H54 (cell line): Measurements from ENCODE around the gene MROH2B.
A peak's percentile ranks its signal among the peaks of the same experiment; 100 is the strongest.
"Not testable (repeated sequence)": the region's sequence is repeated elsewhere in the genome, so short reads cannot be mapped to it uniquely, and the experiment has no call there.

Experiments used
- DNase-seq: peaks from one replicate; pipeline ENCODE4 v3.0.0; 2011; ENCODE audit warnings: low spot score, mixed read lengths; ENCODE audit not compliant: insufficient read length
- FAIRE-seq: peaks from 3 replicates; lab custom pipeline; 2011; peaks lifted over from hg19 to GRCh38; lab: Jason Lieb, UNC
- POLR2A ChIP-seq: IDR thresholded peaks from 2 replicates; pipeline ENCODE4 v1.6.1; 2011; ENCODE audit warnings: low read depth, mild to moderate bottlenecking, low read length

MROH2B gene

DNA sequence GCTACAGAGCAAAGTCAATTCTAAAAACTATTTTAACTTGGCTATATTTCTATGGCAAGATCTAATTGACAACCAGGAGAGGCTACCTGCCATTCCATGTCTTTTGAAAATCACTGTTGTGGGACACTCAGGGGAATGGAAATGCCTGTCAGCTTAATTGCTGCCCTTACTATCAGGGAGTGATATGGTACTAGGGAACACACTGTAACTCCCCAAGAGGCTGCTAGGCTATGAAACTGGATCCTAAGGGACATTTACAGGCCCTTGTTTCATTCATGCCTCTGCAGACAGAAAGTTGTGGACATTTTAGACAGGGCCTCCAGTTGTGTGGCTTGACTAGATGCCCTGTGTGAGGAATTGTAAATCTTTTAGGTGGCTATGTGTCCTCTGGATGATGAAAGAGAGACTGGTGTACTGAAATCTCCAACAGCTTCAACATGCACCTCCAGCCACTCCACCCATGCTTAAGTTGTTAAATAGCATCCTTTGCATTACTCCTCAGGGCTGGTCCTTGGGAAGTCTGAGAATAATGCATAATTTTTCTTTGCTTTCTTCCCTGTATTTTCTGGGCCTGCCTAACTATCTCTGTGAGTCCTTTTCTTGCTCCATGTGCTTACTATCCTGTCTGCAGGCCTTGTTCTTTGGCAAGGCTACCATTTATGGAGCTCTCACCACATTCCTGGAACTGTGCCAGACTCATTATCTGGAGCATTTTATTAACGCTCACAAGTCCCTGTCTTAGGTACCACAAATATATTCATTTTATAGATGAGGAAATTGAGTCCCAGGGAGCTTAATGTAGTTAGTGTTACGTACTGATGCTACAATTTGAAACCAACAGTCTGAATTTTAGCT, 3.2 kb downstream of the MROH2B start:
- DNase-seq (no peak), FAIRE-seq (no peak)
- no peak for TF ChIP-seq POLR2A

GRCh38 chr5:41065691-41066335, 5.3 kb downstream of the MROH2B start:
- FAIRE-seq: no peak
- no peak for DNase-seq
- no peak for TF ChIP-seq POLR2A

DNA sequence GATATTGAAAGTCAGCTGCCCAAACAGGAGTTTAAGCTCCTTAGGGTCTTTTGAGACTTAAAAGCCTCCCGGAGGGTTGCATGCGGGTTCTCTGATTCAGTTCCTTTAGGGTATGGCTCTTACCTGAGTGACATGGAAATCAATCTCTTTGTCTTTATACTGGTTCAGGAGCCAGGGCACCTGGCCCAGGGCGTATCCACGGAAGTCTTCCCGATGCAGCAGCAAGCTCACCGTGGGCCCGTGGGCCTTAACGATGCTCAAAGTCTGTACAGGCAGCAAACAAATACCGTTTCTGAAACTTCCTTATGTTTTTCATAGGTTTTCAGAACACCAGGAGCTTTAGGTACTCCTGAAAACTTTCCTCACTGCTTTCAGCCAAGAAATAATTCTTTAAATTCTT, 13.2 kb downstream of the MROH2B start:
- FAIRE-seq (no peak), DNase-seq (no peak)
- TF ChIP-seq POLR2A: no peak

- no peak for TF ChIP-seq POLR2A
- no peak for FAIRE-seq
- no peak for DNase-seq
Observed at GRCh38 chr5:41057231-41057630, 13.9 kb downstream of the MROH2B start.

GRCh38 chr5:41048986-41049385, 22.2 kb downstream of the MROH2B start:
- TF ChIP-seq POLR2A: no peak
- no peak for DNase-seq
- no peak for FAIRE-seq

GRCh38 chr5:41043109-41043747, 27.9 kb downstream of the MROH2B start:
- FAIRE-seq (no peak), DNase-seq (no peak)
- no peak for TF ChIP-seq POLR2A

- FAIRE-seq (no peak), DNase-seq (no peak)
- no peak for TF ChIP-seq POLR2A
Observed at GRCh38 chr5:41032973-41033372, 38.2 kb downstream of the MROH2B start.

DNA sequence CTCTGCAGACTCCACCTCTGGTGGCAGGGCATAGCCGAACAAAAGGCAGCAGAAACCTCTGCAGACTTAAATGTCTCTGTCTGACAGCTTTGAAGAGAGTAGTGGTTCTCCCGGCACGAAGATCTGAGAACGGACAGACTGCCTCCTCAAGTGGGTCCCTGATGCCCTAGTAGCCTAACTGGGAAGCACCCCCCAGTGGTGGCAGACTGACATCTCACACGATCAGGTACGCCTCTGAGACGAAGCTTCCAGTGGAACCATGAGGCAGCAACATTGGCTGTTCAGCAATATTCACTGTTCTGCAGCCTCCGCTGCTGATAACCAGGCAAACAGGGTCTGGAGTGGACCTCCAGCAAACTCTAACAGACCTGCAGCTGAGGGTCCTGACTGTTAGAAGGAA, 48.5 kb downstream of the MROH2B start:
- not testable (repeated sequence) for FAIRE-seq, DNase-seq

- DNase-seq (no peak), FAIRE-seq (no peak)
- no peak for TF ChIP-seq POLR2A
Observed at GRCh38 chr5:41012318-41012717, 58.8 kb downstream of the MROH2B start.

GRCh38 chr5:41010572-41010971, 60.6 kb downstream of the MROH2B start:
- FAIRE-seq (no peak), DNase-seq (no peak)
- TF ChIP-seq POLR2A: no peak

- peak; percentile 43 for FAIRE-seq
- DNase-seq: peak; percentile 35
- TF ChIP-seq POLR2A: 0 out of 2 replicates have a peak, but pooled peaks have one; percentile 11
Observed at GRCh38 chr5:41009232-41009631, 61.9 kb downstream of the MROH2B start.

DNA sequence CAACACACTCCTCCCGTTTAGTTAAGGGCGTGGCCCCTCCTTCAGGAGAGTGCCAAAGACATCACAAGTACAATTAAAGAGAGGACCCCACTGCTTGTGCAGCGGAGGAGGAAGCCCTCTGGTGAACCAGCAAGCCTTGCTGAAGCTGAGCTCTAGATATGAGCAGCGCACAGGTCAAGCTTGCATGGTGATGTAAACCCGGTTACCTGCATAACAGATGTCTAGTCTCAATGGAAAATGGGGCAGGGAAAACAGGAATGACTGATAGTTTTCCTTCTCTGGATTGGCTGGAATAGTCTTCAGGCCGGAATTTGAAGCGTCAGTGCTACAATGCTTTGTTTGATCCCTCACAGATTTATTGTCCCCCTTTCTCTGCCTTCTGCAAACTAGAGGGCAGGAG, 66.2 kb downstream of the MROH2B start:
- no peak for FAIRE-seq
- DNase-seq: no peak
- TF ChIP-seq POLR2A: no peak

GRCh38 chr5:41003670-41004376, 67.3 kb downstream of the MROH2B start:
- DNase-seq (no peak), FAIRE-seq (no peak)
- TF ChIP-seq POLR2A: no peak

- no peak for DNase-seq
- no peak for FAIRE-seq
- TF ChIP-seq POLR2A: no peak
Observed at GRCh38 chr5:40999966-41000365, 71.2 kb downstream of the MROH2B start.
